Spleen (tissue), 11 donors: ENCODE data around the gene CASP8. TPM values are rescaled to one million over a fixed set of nuclear protein-coding genes. Genes with fewer than 3 reads are reported as not detected.

Experiments
- DNase-seq: peaks from one replicate; pipeline ENCODE4 v3.0.0-alpha.2; 2020
- H3K27ac ChIP-seq, 8 donors: fragments of 200-600 bp; sonication (generic) in 7 of 8; 1 replicate in 4 of 8; 2 replicates in 4 of 8; pipeline versions ENCODE4 v1.5.0 to v1.8.0; 2016 to 2021; ENCODE audit warnings: inconsistent platforms in 4 of 8, mild to moderate bottlenecking in 4 of 8, moderate library complexity in 1 of 8
- H3K27me3 ChIP-seq, 7 donors: fragments of 200-600 bp; sonication (generic) in 6 of 7; replicated peaks in 1 of 7; 1 replicate in 4 of 7; 2 replicates in 3 of 7; pipeline versions ENCODE4 v1.5.0 to v1.8.0; 2016 to 2021; ENCODE audit warnings: inconsistent platforms in 3 of 7, mild to moderate bottlenecking in 1 of 7
- H3K36me3 ChIP-seq, 6 donors: fragments of 200-600 bp; sonication (generic) in 5 of 6; 1 replicate in 4 of 6; 2 replicates in 2 of 6; pipeline versions ENCODE4 v1.5.0 to v1.8.0; 2016 to 2021; ENCODE audit warnings: inconsistent platforms in 2 of 6
- H3K4me1 ChIP-seq, 6 donors: fragments of 200-600 bp; sonication (generic) in 5 of 6; 1 replicate in 3 of 6; 2 replicates in 3 of 6; pipeline versions ENCODE4 v1.5.0 to v1.8.0; 2016 to 2021; ENCODE audit warnings: inconsistent platforms in 3 of 6
- H3K4me3 ChIP-seq, 8 donors: fragments of 200-600 bp; sonication (generic) in 7 of 8; 1 replicate in 4 of 8; 2 replicates in 4 of 8; pipeline versions ENCODE4 v1.5.0 to v1.8.0; 2016 to 2021; ENCODE audit warnings: inconsistent platforms in 4 of 8, mild to moderate bottlenecking in 4 of 8, moderate library complexity in 2 of 8
- H3K9me3 ChIP-seq, 8 donors: fragments of 200-600 bp; sonication (generic) in 7 of 8; 1 replicate in 4 of 8; 2 replicates in 4 of 8; pipeline versions ENCODE4 v1.5.0 to v1.8.0; 2016 to 2021; ENCODE audit warnings: inconsistent platforms in 4 of 8
- POLR2A ChIP-seq, 3 donors: fragments of 450-650 bp; IDR thresholded peaks; one replicate each; pipeline ENCODE4 v1.5.1; 2017; ENCODE audit warnings: antibody characterized with exemption in 3 of 3, mild to moderate bottlenecking in 1 of 3
- POLR2AphosphoS5 ChIP-seq, 3 donors: sonication (generic); formaldehyde crosslinking; IDR thresholded peaks; one replicate each; pipeline ENCODE4 v1.5.1; 2017; ENCODE audit warnings: antibody characterized with exemption in 3 of 3
- WGBS, 5 donors: extraction: QIAGEN DNeasy Blood & Tissue Kit in 3 of 5; methylation state at CpG; one replicate each; pipeline versions ENCODE4 v1.1.5 to v1.1.7; 2013 to 2018; 5-methylcytosine and 5-hydroxymethylcytosine counted together
- intact Hi-C: fragments of 100-400 bp; cut with DNase I; formaldehyde crosslinking; loops from one replicate; pipeline ENCODE4 v1.15.0; 2023; ENCODE audit warnings: low total_unique reads
- polyA plus RNA-seq, 3 donors: library from polyadenylated mRNA; stranded (reverse); fragments of 200-250 nt; gene quantifications; one replicate each; pipeline ENCODE4 v1.2.1, GENCODE V29; 2013
- small RNA-seq, 4 donors: library from RNA; depleted of rRNA; stranded (forward); fragments of <200 nt; gene quantifications; one replicate each; pipeline ENCODE3, GENCODE V24; 2016
- total RNA-seq, 7 donors: library from RNA; depleted of rRNA in 3 of 7; stranded (reverse); fragments of >200 nt in 3 of 7; fragmentation: NEBNext Ultra II Directional in 4 of 7; extraction: Animal tissue kit (Norgen Biotek cat#: 25700) in 4 of 7; gene quantifications; one replicate each; pipeline versions ENCODE4 v1.1.0 to v1.2.1, GENCODE V29; 2016 to 2021
- TF ChIP-seq, protein P1 (sequence below), 11 experiments: fragments of 200-600 bp in 7 of 11; fragments of 450-650 bp in 4 of 11; sonication (generic) in 4 of 11; IDR thresholded peaks in 8 of 11; conservative IDR thresholded peaks in 3 of 11; 1 replicate in 7 of 11; 2 replicates in 4 of 11; pipeline versions ENCODE4 v1.4.0 to v1.8.0; 2016 to 2021; ENCODE audit warnings: antibody characterized with exemption in 11 of 11, inconsistent platforms in 4 of 11, mild to moderate bottlenecking in 1 of 11
- donor health status: healthy with polysubstance abuse.
- donor health status: DM: no; HTN: no; CAD: no; lungs with moderate emphysema.
- donor health status: DM: no; HTN: no; CAD: no.
- donor health status: Bipolar disorder and iron deficiency.
- donor health status: healthy.
- donor health status: DM: no; HTN: no; CAD: no.
- donor health status: DM: yes; HTN: yes; CAD: no.

Gene CASP8
- total and polyA plus RNA-seq, 10 donors = 20.3 to 100 (median 78.7) TPM

DNA sequence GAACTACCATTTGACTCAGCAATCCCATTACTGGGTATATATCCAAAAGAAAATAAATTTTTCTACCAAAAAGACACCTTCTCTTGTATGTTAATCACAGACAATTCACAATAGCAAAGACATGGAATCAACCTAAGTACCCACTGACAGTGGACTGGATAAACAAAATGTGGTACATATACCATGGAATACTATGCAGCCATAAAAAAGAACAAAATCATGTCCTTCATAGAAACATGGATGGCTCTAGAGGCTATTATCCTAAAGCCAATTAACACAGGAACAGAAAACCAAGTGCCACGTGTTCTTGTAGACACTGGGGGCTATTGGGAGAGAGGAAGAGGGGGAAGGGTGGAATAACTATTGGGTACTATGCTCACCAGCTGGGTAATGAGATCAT lies 69.1 kb downstream of the CASP8 start:
- no peak overlapping the region for H3K4me3 ChIP-seq
- H3K27ac ChIP-seq = no peak overlapping the region
- TF ChIP-seq POLR2A (IDR thresholded peaks at IDR 0.05) (no peak), POLR2AphosphoS5 (IDR thresholded peaks at IDR 0.05) (no peak)
- TF ChIP-seq, protein P1, sequence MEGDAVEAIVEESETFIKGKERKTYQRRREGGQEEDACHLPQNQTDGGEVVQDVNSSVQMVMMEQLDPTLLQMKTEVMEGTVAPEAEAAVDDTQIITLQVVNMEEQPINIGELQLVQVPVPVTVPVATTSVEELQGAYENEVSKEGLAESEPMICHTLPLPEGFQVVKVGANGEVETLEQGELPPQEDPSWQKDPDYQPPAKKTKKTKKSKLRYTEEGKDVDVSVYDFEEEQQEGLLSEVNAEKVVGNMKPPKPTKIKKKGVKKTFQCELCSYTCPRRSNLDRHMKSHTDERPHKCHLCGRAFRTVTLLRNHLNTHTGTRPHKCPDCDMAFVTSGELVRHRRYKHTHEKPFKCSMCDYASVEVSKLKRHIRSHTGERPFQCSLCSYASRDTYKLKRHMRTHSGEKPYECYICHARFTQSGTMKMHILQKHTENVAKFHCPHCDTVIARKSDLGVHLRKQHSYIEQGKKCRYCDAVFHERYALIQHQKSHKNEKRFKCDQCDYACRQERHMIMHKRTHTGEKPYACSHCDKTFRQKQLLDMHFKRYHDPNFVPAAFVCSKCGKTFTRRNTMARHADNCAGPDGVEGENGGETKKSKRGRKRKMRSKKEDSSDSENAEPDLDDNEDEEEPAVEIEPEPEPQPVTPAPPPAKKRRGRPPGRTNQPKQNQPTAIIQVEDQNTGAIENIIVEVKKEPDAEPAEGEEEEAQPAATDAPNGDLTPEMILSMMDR (IDR thresholded peaks at IDR 0.05 in 8 of 11, conservative IDR thresholded peaks at IDR 0.05 in 3 of 11) = no peak
- H3K4me1 ChIP-seq = no peaks in the 10 kb centered on the region
- DNase-seq = no peak
- intact Hi-C loops = no loop called here
- 45 to 63% (median 58%) methylated on average over 1 of the region's 1 CpG for WGBS, 5 donors
- no peaks in the 10 kb centered on the region for H3K27me3 ChIP-seq
- no peaks in the 10 kb centered on the region for H3K36me3 ChIP-seq
- H3K9me3 ChIP-seq = peaks cover 0 to 36% (median 30%) of the 10 kb centered on the region in 8 donors

Small RNA genes within 50 kb of the gene (small RNA-seq; reads per million reads assigned to genes)
- gene MTND4LP13 = 0 reads per million in 4 donors

Other genes starting within 250 kb of the CASP8 start
- 10 to 100 TPM; 38.8 to 68.9 (median 45.0) TPM for gene HYCC2, start 188.9 kb upstream of the CASP8 start, total RNA-seq
- 10 to 100 TPM in 1 of 3 donors, 1 to 10 TPM in 2; 3.2 to 10.5 (median 6.2) TPM for gene HYCC2, start 188.9 kb upstream of the CASP8 start, polyA plus RNA-seq
- gene NDUFB3, start 188.5 kb upstream of the CASP8 start, total RNA-seq = 10 to 100 TPM; 30.0 to 91.5 (median 58.3) TPM
- 10 to 100 TPM; 49.6 to 89.0 (median 69.5) TPM for gene NDUFB3, start 188.5 kb upstream of the CASP8 start, polyA plus RNA-seq
- gene CFLAR, start 144.4 kb upstream of the CASP8 start, total RNA-seq = 100 to 1,000 TPM; 313 to 511 (median 379) TPM
- 100 to 1,000 TPM in 1 of 3 donors, 10 to 100 TPM in 2; 64.0 to 101 (median 68.4) TPM for gene CFLAR, start 144.4 kb upstream of the CASP8 start, polyA plus RNA-seq
- 10 to 100 TPM; 42.5 to 75.6 (median 55.3) TPM for gene CASP10, start 77.4 kb upstream of the CASP8 start, total RNA-seq
- gene CASP10, start 77.4 kb upstream of the CASP8 start, polyA plus RNA-seq = 10 to 100 TPM in 2 of 3 donors, 1 to 10 TPM in 1; 5.6 to 13.3 (median 10.2) TPM
- 1 to 10 TPM; 2.0 to 5.7 (median 3.7) TPM for gene FLACC1, start 96.8 kb downstream of the CASP8 start, total RNA-seq
- under 1 TPM; 0.30 to 0.50 (median 0.32) TPM for gene FLACC1, start 96.8 kb downstream of the CASP8 start, polyA plus RNA-seq
- gene TRAK2, start 190.9 kb downstream of the CASP8 start, total RNA-seq = 10 to 100 TPM; 36.0 to 63.0 (median 44.5) TPM
- gene TRAK2, start 190.9 kb downstream of the CASP8 start, polyA plus RNA-seq = 10 to 100 TPM in 1 of 3 donors, 1 to 10 TPM in 2; 7.1 to 11.8 (median 9.6) TPM
- gene STRADB, start 191.2 kb downstream of the CASP8 start, total RNA-seq = 10 to 100 TPM; 13.4 to 45.3 (median 26.6) TPM
- gene STRADB, start 191.2 kb downstream of the CASP8 start, polyA plus RNA-seq = 10 to 100 TPM; 14.3 to 21.0 (median 19.6) TPM